Stomach (tissue), 9 donors: Measurements from ENCODE around the gene ADRM1. TPM values are rescaled to one million over a fixed set of nuclear protein-coding genes. Genes with fewer than 3 reads are reported as not detected.

Experiments
- DNase-seq, 2 donors: peaks; one replicate each; pipeline versions ENCODE4 v3.0.0 to v3.0.0-alpha.2; 2013 to 2019
- H3K27ac ChIP-seq, 5 donors: fragments of 200-600 bp in 4 of 5; sonication (generic) in 4 of 5; one replicate each; pipeline ENCODE4 v1.5.1; 2013 to 2019; ENCODE audit warnings: mild to moderate bottlenecking in 1 of 5, moderate library complexity in 1 of 5
- H3K27me3 ChIP-seq, 3 donors: fragments of 200-600 bp; sonication (generic); one replicate each; pipeline ENCODE4 v1.5.1; 2017 to 2019; ENCODE audit warnings: mixed run types in 1 of 3
- H3K36me3 ChIP-seq, 4 donors: fragments of 200-600 bp; sonication (generic); 1 replicate in 3 of 4; 2 replicates in 1 of 4; pipeline ENCODE4 v1.5.1; 2016 to 2019
- H3K4me1 ChIP-seq, 4 donors: fragments of 200-600 bp; sonication (generic); one replicate each; pipeline ENCODE4 v1.5.1; 2016 to 2019
- H3K4me3 ChIP-seq, 4 donors: fragments of 200-600 bp; sonication (generic) in 3 of 4; one replicate each; pipeline ENCODE4 v1.5.1; 2016 to 2019; ENCODE audit warnings: mild to moderate bottlenecking in 1 of 4
- H3K9me3 ChIP-seq, 4 donors: fragments of 200-600 bp; sonication (generic); one replicate each; pipeline ENCODE4 v1.5.1; 2016 to 2019
- CTCF ChIP-seq, 7 experiments: fragments of 450-650 bp in 4 of 7; fragments of 200-600 bp in 3 of 7; sonication (generic) in 3 of 7; IDR thresholded peaks; one replicate each; pipeline ENCODE4 v1.5.1; 2016 to 2019; ENCODE audit warnings: antibody characterized with exemption in 7 of 7, control low read depth in 2 of 7, mild to moderate bottlenecking in 1 of 7
- EP300 ChIP-seq: sonication (generic); formaldehyde crosslinking; IDR thresholded peaks from one replicate; pipeline ENCODE4 v1.6.1; 2017; ENCODE audit warnings: antibody characterized with exemption
- POLR2A ChIP-seq, 4 donors: fragments of 450-650 bp; IDR thresholded peaks; one replicate each; pipeline ENCODE4 v1.6.1; 2016; ENCODE audit warnings: antibody characterized with exemption in 4 of 4, control low read depth in 2 of 4, mild to moderate bottlenecking in 1 of 4, moderate library complexity in 1 of 4
- POLR2AphosphoS5 ChIP-seq, 3 donors: sonication (generic); formaldehyde crosslinking; IDR thresholded peaks; one replicate each; pipeline ENCODE4 v1.6.1; 2016; ENCODE audit warnings: antibody characterized with exemption in 3 of 3
- WGBS, 5 donors: extraction: QIAGEN DNeasy Blood & Tissue Kit in 3 of 5; methylation state at CpG; one replicate each; pipeline versions ENCODE4 v1.1.5 to v1.1.7; 2013 to 2018; 5-methylcytosine and 5-hydroxymethylcytosine counted together
- intact Hi-C: fragments of 100-400 bp; cut with DNase I; formaldehyde crosslinking; loops from one replicate; pipeline ENCODE4 v1.15.1; 2023; ENCODE audit warnings: low total_unique reads
- polyA plus RNA-seq, 3 donors: library from polyadenylated mRNA; stranded (reverse); fragments of 200-250 nt; gene quantifications; one replicate each; pipeline ENCODE4 v1.2.3, GENCODE V29; 2013
- total RNA-seq, 5 donors: library from RNA; depleted of rRNA; stranded (reverse); fragments of >200 nt; gene quantifications; one replicate each; pipeline versions ENCODE4 v1.1.0 to v1.2.3, GENCODE V29; 2014 to 2016
- donor health status: healthy with polysubstance abuse.
- donor health status: Bipolar disorder and iron deficiency.
- donor health status: healthy.

ADRM1 gene
- total and polyA plus RNA-seq, 8 donors = 42.0 to 130 (median 83.7) TPM

- Histone ChIP-seq H3K4me1 (no peaks in the 10 kb centered on the region), H3K36me3 (peaks cover 77 to 100% (median 96%) of the 10 kb centered on the region in 4 donors), H3K4me3 (no peak overlapping the region), H3K27me3 (no peaks in the 10 kb centered on the region), H3K27ac (no peak overlapping the region), H3K9me3 (no peaks in the 10 kb centered on the region)
- TF ChIP-seq POLR2A (IDR thresholded peaks at IDR 0.05) (no peak), POLR2AphosphoS5 (IDR thresholded peaks at IDR 0.05) (no peak), CTCF (IDR thresholded peaks at IDR 0.05) (no peak), EP300 (no peak)
- intact Hi-C loops = no loop called here
- DNase-seq = no peak
- WGBS, 5 donors = 78 to 93% (median 82%) methylated on average over 9 to 16 of the region's 16 CpGs
Observed at GRCh38 chr20:62332421-62332820, 29.6 kb downstream of the ADRM1 start.

GRCh38 chr20:62332989-62333819 is 30.4 kb downstream of the ADRM1 start:
- intact Hi-C loops = no loop called here

GRCh38 chr20:62333820-62334595 is 31.2 kb downstream of the ADRM1 start:
- Histone ChIP-seq H3K27ac (no peak overlapping the region), H3K4me3 (no peak overlapping the region), H3K36me3 (peaks cover 73 to 100% (median 95%) of the 10 kb centered on the region in 4 donors), H3K9me3 (no peaks in the 10 kb centered on the region), H3K4me1 (no peaks in the 10 kb centered on the region), H3K27me3 (no peaks in the 10 kb centered on the region)
- intact Hi-C loops = no loop called here
- no peak for TF ChIP-seq CTCF (IDR thresholded peaks at IDR 0.05)
- TF ChIP-seq EP300 = no peak
- TF ChIP-seq POLR2AphosphoS5 (IDR thresholded peaks at IDR 0.05) = no peak
- no peak for TF ChIP-seq POLR2A (IDR thresholded peaks at IDR 0.05)
- 80 to 89% (median 87%) methylated on average over 13 to 37 of the region's 37 CpGs for WGBS, 5 donors
- no peak for DNase-seq

More at GRCh38 chr20:62332989-62333819, 30.4 kb downstream of the ADRM1 start:
- DNase-seq = no peak
- no peaks in the 10 kb centered on the region for H3K27me3 ChIP-seq
- 89 to 98% (median 94%) methylated on average over 15 to 34 of the region's 34 CpGs for WGBS, 5 donors
- TF ChIP-seq EP300 (no peak), POLR2AphosphoS5 (IDR thresholded peaks at IDR 0.05) (no peak), CTCF (IDR thresholded peaks at IDR 0.05) (no peak), POLR2A (IDR thresholded peaks at IDR 0.05) (no peak)
- H3K4me1 ChIP-seq = no peaks in the 10 kb centered on the region
- no peak overlapping the region for H3K4me3 ChIP-seq
- no peaks in the 10 kb centered on the region for H3K9me3 ChIP-seq
- H3K36me3 ChIP-seq = peaks cover 77 to 100% (median 96%) of the 10 kb centered on the region in 4 donors
- H3K27ac ChIP-seq = no peak overlapping the region

- whole genome bisulfite sequencing, 5 donors = 77 to 95% (median 90%) methylated on average over 8 to 13 of the region's 13 CpGs
- no peak overlapping the region for H3K27ac ChIP-seq
- H3K4me1 ChIP-seq = no peaks in the 10 kb centered on the region
- DNase-seq = no peak
- TF ChIP-seq CTCF (IDR thresholded peaks at IDR 0.05) = no peak
- TF ChIP-seq POLR2A (IDR thresholded peaks at IDR 0.05) = no peak
- no peak for TF ChIP-seq POLR2AphosphoS5 (IDR thresholded peaks at IDR 0.05)
- TF ChIP-seq EP300 = no peak
- H3K9me3 ChIP-seq = no peaks in the 10 kb centered on the region
- peaks cover 67 to 99% (median 94%) of the 10 kb centered on the region in 4 donors for H3K36me3 ChIP-seq
- intact Hi-C loops = no loop called here
- H3K4me3 ChIP-seq = no peak overlapping the region
- no peaks in the 10 kb centered on the region for H3K27me3 ChIP-seq
Observed at GRCh38 chr20:62334881-62335280, 32.1 kb downstream of the ADRM1 start.
